Activated naive CD8-positive, alpha-beta T cell (primary cell): ENCODE data around the gene CHCT1.
"Not testable (repeated sequence)": the region's sequence is repeated elsewhere in the genome, so short reads cannot be mapped to it uniquely, and the experiment has no call there.

Experiments
- H3K27ac Mint-ChIP-seq: one replicate; pipeline ENCODE4 v1.8.0; 2021; ENCODE audit warnings: mixed read lengths
- H3K27me3 Mint-ChIP-seq: one replicate; pipeline ENCODE4 v1.8.0; 2021; ENCODE audit warnings: mixed read lengths
- H3K36me3 Mint-ChIP-seq: one replicate; pipeline ENCODE4 v1.8.0; 2021; ENCODE audit warnings: mixed read lengths
- H3K4me1 Mint-ChIP-seq: one replicate; pipeline ENCODE4 v1.8.0; 2021; ENCODE audit warnings: low read depth, mixed read lengths
- H3K4me3 Mint-ChIP-seq: one replicate; pipeline ENCODE4 v1.8.0; 2021; ENCODE audit warnings: mild to moderate bottlenecking, mixed read lengths
- H3K9me3 Mint-ChIP-seq: one replicate; pipeline ENCODE4 v1.8.0; 2021; ENCODE audit warnings: low read depth, mixed read lengths

CHCT1 gene

GRCh38 chr17:60422162-60422665 is at the start of gene CHCT1:
TSS of gene CHCT1 (plus strand) at chr17:60422489. CDS start at chr17:60422593, 104 bp downstream.
- Mint-ChIP-seq H3K27ac (peak within 1 kb of the TSS; percentile 90), H3K4me3 (peak within 1 kb of the TSS; percentile 78), H3K9me3 (no peaks in the 10 kb centered on the region), H3K4me1 (peaks cover 9% of the 10 kb centered on the region), H3K27me3 (no peaks in the 10 kb centered on the region), H3K36me3 (no peaks in the 10 kb centered on the region)

- Mint-ChIP-seq H3K9me3 (no peaks in the 10 kb centered on the region), H3K4me3 (no peak overlapping the region), H3K27ac (no peak overlapping the region), H3K27me3 (no peaks in the 10 kb centered on the region), H3K36me3 (peaks cover 7% of the 10 kb centered on the region), H3K4me1 (peaks cover 19% of the 10 kb centered on the region)
These were observed 49.4 kb upstream of the CHCT1 start for GRCh38 chr17:60372790-60373483.

DNA sequence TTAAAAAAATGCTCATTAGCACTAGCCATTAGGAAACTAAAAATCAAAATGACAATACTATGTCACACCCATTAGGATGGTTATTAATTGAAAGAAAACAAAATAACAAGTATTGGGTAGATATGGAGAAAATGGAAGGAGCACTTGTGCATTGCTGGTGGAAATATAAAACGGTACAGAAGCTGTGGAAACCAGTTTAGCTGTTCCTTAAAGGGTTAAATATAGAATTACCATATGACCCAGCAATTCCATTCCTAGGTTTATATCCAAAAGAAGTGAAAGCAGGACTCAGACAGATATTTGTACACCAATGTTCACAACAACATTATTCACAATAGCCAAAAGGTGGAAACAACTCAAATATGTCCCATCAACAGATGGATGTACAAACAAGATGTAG is 44.1 kb upstream of the CHCT1 start:
- not testable (repeated sequence) for H3K27me3 Mint-ChIP-seq, H3K36me3 Mint-ChIP-seq, H3K27ac Mint-ChIP-seq, H3K9me3 Mint-ChIP-seq, H3K4me3 Mint-ChIP-seq
- H3K4me1 Mint-ChIP-seq, result peaks cover 11% of the 10 kb centered on the region

GRCh38 chr17:60379461-60379860 is 42.8 kb upstream of the CHCT1 start:
- H3K27me3 Mint-ChIP-seq, H3K36me3 Mint-ChIP-seq, H3K9me3 Mint-ChIP-seq: not testable (repeated sequence)

DNA sequence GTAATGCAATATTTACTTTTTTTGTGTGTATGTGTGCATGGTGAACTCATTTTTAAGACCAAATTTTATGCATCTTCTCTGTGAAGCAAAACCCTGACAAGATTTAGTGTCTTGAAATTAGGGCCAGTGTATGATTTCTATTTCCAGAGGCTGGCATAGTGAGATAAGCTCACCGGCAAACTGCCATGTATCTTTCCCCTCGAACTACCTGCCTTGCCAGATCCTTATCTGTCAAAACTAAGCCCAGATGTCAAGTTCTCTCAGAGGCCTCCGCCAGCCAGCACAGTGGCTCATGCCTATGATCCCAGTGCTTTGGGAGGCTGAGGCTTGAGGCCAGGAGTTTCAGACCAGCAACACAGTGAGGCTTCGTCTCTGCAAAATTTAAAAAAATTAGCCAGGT is 40.3 kb upstream of the CHCT1 start:
- H3K9me3 Mint-ChIP-seq, result no peaks in the 10 kb centered on the region
- H3K27me3 Mint-ChIP-seq, result no peaks in the 10 kb centered on the region
- H3K36me3 Mint-ChIP-seq, result peaks cover 2% of the 10 kb centered on the region
- peaks cover 33% of the 10 kb centered on the region for H3K4me1 Mint-ChIP-seq
- H3K27ac Mint-ChIP-seq, result no peak overlapping the region
- H3K4me3 Mint-ChIP-seq, result no peak overlapping the region

More at GRCh38 chr17:60379461-60379860, 42.8 kb upstream of the CHCT1 start:
- not testable (repeated sequence) for H3K27ac Mint-ChIP-seq, H3K4me3 Mint-ChIP-seq
- peaks cover 20% of the 10 kb centered on the region for H3K4me1 Mint-ChIP-seq

- no peak overlapping the region for H3K27ac Mint-ChIP-seq
These were observed 38.9 kb upstream of the CHCT1 start for GRCh38 chr17:60383379-60383778.

DNA sequence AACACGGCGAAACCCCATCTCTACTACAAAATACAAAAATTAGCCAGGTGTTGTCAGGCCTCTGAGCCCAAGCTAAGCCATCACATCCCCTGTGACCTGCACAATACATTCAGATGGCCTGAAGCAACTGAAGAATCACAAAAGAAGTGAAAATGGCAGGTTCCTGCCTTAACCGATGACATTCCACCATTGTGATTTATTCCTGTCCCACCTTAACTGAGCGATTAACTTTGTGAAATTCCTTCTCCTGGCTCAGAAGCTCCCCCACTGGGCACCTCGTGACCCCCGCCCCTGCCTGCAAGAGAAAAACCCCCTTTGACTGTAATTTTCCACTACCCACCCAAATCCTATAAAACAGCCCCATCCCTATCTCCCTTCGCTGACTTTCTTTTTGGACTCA is 37.4 kb upstream of the CHCT1 start:
- H3K9me3 Mint-ChIP-seq, H3K4me3 Mint-ChIP-seq, H3K36me3 Mint-ChIP-seq, H3K27ac Mint-ChIP-seq, H3K27me3 Mint-ChIP-seq: not testable (repeated sequence)
- H3K4me1 Mint-ChIP-seq, result peaks cover 46% of the 10 kb centered on the region

More at GRCh38 chr17:60383379-60383778, 38.9 kb upstream of the CHCT1 start:
- no peaks in the 10 kb centered on the region for H3K9me3 Mint-ChIP-seq
- peaks cover 2% of the 10 kb centered on the region for H3K36me3 Mint-ChIP-seq
- H3K27me3 Mint-ChIP-seq, result no peaks in the 10 kb centered on the region
- H3K4me3 Mint-ChIP-seq, result no peak overlapping the region
- H3K4me1 Mint-ChIP-seq, result peaks cover 40% of the 10 kb centered on the region

- Mint-ChIP-seq H3K36me3 (peaks cover 2% of the 10 kb centered on the region), H3K4me3 (no peak overlapping the region), H3K27ac (no peak overlapping the region), H3K4me1 (peaks cover 60% of the 10 kb centered on the region), H3K9me3 (no peaks in the 10 kb centered on the region), H3K27me3 (no peaks in the 10 kb centered on the region)
These were observed 35.9 kb upstream of the CHCT1 start for GRCh38 chr17:60386147-60387058.

DNA sequence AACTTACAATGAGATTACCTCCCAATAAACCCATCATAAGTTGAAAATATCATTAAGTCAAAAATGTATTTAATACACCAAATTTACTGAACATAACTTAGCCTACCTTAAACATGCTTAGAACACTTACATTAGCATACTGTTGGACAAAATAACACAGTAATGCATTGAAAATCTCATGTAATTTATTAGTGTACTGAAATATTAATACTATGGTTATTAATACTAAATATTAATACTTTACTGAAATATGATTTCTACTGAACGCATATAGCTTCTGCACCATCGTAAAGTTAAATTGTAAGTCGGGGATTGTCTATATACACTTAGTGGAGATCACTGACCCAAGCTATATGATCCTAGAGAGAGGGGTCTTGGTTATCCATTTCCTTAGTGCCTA is 34.6 kb upstream of the CHCT1 start:
- Mint-ChIP-seq H3K27ac (no peak overlapping the region), H3K27me3 (no peaks in the 10 kb centered on the region), H3K4me1 (peaks cover 54% of the 10 kb centered on the region), H3K4me3 (no peak overlapping the region), H3K36me3 (peaks cover 2% of the 10 kb centered on the region), H3K9me3 (no peaks in the 10 kb centered on the region)

DNA sequence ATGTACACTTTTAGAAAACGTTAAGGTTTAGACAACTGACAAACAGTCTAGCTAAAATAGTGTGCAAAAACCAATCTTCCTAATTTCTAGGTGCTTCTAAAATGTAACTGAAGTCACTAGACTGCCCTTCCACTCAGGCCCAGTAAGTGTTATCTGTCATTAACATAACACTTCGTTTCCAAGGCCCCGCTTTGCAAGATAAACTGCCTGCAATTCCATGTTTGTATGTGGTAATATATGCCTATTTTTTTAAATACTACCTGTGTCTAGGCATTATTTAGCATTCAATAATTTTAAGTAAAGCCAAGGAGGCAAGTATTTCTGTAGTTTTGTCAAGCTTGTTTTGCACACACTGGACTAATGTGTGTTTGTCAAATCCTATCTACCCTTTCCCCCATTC is 33.5 kb upstream of the CHCT1 start:
- H3K9me3 Mint-ChIP-seq, result no peaks in the 10 kb centered on the region
- H3K27me3 Mint-ChIP-seq, result no peaks in the 10 kb centered on the region
- H3K4me1 Mint-ChIP-seq, result peaks cover 57% of the 10 kb centered on the region
- H3K36me3 Mint-ChIP-seq, result no peaks in the 10 kb centered on the region
- H3K4me3 Mint-ChIP-seq, result no peak overlapping the region
- no peak overlapping the region for H3K27ac Mint-ChIP-seq

DNA sequence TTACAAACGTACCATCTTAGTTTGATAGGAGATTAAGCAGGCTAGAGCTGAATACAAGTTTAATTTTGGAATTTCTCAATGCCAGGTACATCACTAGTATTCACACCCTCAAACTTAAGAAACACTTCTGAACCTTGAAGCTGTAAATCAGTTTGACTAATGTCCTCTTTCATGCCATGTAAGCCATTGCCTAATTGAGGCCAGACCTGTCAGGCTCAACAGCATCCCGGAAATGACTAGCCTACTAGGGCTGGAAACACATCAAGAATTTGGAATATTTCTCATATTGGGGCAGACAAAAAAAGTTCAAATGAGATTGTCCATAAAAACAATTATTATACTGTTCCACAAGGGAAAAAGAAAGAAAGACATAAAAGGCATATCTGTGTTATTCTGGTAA is 32.1 kb upstream of the CHCT1 start:
- H3K4me3 Mint-ChIP-seq, result peak overlapping the region; percentile 97
- H3K4me1 Mint-ChIP-seq, result peaks cover 50% of the 10 kb centered on the region
- no peaks in the 10 kb centered on the region for H3K9me3 Mint-ChIP-seq
- H3K27ac Mint-ChIP-seq, result peak overlapping the region; percentile 23
- H3K27me3 Mint-ChIP-seq, result no peaks in the 10 kb centered on the region
- H3K36me3 Mint-ChIP-seq, result no peaks in the 10 kb centered on the region

GRCh38 chr17:60390925-60391470 is 31.3 kb upstream of the CHCT1 start:
- no peaks in the 10 kb centered on the region for H3K36me3 Mint-ChIP-seq
- no peaks in the 10 kb centered on the region for H3K27me3 Mint-ChIP-seq
- peaks cover 53% of the 10 kb centered on the region for H3K4me1 Mint-ChIP-seq
- H3K9me3 Mint-ChIP-seq, result no peaks in the 10 kb centered on the region
- peak overlapping the region; percentile 95 for H3K27ac Mint-ChIP-seq
- peak overlapping the region; percentile 97 for H3K4me3 Mint-ChIP-seq

DNA sequence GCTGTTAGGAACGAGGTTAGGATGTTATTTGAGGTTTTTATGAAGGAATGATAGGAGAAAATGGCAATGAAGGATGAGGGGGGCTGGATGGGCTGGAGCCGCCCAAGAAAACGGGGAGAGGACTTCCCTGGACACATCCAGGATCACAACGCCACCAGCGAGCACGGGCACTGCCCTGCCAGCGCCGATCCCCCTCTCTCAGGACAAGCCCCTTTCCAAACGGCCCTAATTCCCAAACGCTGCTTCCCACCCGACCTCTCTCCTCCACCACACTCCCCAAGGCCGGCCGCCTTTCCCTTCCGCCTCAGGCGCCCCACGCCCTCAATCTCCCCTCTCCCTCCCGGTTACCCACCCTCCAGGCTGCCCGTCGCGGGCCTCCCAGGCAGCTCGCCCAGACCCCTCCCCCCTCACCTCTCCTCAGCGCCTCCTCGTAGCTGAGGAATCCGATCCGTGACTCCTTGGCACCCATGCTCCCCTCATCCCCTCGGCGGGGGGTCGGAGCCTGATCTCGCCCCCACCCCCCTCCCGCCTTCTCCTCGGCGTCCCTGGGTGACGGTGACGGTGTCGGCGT is 30.7 kb upstream of the CHCT1 start:
- Mint-ChIP-seq H3K27me3 (no peaks in the 10 kb centered on the region), H3K36me3 (no peaks in the 10 kb centered on the region), H3K4me3 (peak overlapping the region; percentile 97), H3K9me3 (no peaks in the 10 kb centered on the region), H3K27ac (peak overlapping the region; percentile 95), H3K4me1 (peaks cover 54% of the 10 kb centered on the region)

GRCh38 chr17:60392042-60392844 is 30.0 kb upstream of the CHCT1 start, which contains the start of gene USP32:
TSS of gene USP32 (minus strand) at chr17:60392133. CDS start at chr17:60391939, 194 bp downstream.
- H3K4me1 Mint-ChIP-seq, result peaks cover 50% of the 10 kb centered on the region
- no peaks in the 10 kb centered on the region for H3K27me3 Mint-ChIP-seq
- peak within 1 kb of the TSS; percentile 95 for H3K27ac Mint-ChIP-seq
- peak within 1 kb of the TSS; percentile 97 for H3K4me3 Mint-ChIP-seq
- no peaks in the 10 kb centered on the region for H3K36me3 Mint-ChIP-seq
- H3K9me3 Mint-ChIP-seq, result no peaks in the 10 kb centered on the region
